ENCODE data around the gene STUB1. TPM values are rescaled to one million over a fixed set of nuclear protein-coding genes. Genes with fewer than 3 reads are reported as not detected.
A peak's percentile ranks its signal among the peaks of the same experiment; 100 is the strongest.

STUB1 gene
- total RNA-seq, 1 experiment from 2014 or later = 111 TPM

- ATAC-seq (peak; percentile 76), DNase-seq (ENCODE audit: low read depth, low spot score) (no peak)
- H3K79me2 ChIP-seq (ENCODE audit: insufficient read depth, low read length) = peaks cover 34% of the 10 kb centered on the region
- H3K4me2 ChIP-seq (ENCODE audit: low read length) = peak within 1 kb of the TSS; percentile 97
- H3K9me2 ChIP-seq (ENCODE audit: insufficient read depth) = no peaks in the 10 kb centered on the region
- ChIA-PET RAD21 (ENCODE audit: low non-redundant PET in 1 of 2, low total read pairs in 2 of 2, uncharacterized antibody in 2 of 2, unreplicated experiment in 2 of 2) (no interaction called here), POLR2A (no interaction called here), CTCF (interaction anchor here (0.6 kb wide), 1 partner anchor 10 kb away, joined by 3 read pairs; no protein-coding TSS in a partner anchor)
- H3K4me3 ChIP-seq (replicated peaks in 1 of 2; ENCODE audit: low read depth in 1 of 2, low read length in 2 of 2) = peak within 1 kb of the TSS; percentile 77 to 92
- no peak within 1 kb of the TSS for H2AFZ ChIP-seq (ENCODE audit: low read depth, low read length, poor library complexity, severe bottlenecking)
- H3K4me1 ChIP-seq (ENCODE audit: control insufficient read depth in 1 of 2, insufficient read depth in 2 of 2, low read length in 2 of 2) = peaks cover 0 to 29% of the 10 kb centered on the region in 2 experiments; a peak in 3 of 4 replicates
- BruUV-seq (replicated peaks) = no TSS peak
- intact Hi-C loops (cut with micrococcal nuclease) = no loop called here
- no peaks in the 10 kb centered on the region; a peak in 2 of 4 replicates for H3K36me3 ChIP-seq (ENCODE audit: control insufficient read depth in 1 of 2, insufficient read depth in 2 of 2, low read length in 2 of 2)
- peak within 1 kb of the TSS; percentile 87 for H3K27ac ChIP-seq (ENCODE audit: low read depth, low read length)
- H4K20me1 ChIP-seq (ENCODE audit: insufficient read depth) = no peaks in the 10 kb centered on the region
- H3K9ac ChIP-seq (ENCODE audit: low read length) = peak within 1 kb of the TSS; percentile 91
- no peaks in the 10 kb centered on the region for H3K27me3 ChIP-seq (ENCODE audit: insufficient read depth, low read length)
- TF ChIP-seq ZBTB33 (IDR thresholded peaks at IDR 0.05; ENCODE audit: extremely low read depth, insufficient replicate concordance, low read length) (no peak), FOSL1 (IDR thresholded peaks at IDR 0.05; ENCODE audit: low read depth) (no peak), SRF (IDR thresholded peaks at IDR 0.05; ENCODE audit: low read depth) (no peak), EGR1 (IDR thresholded peaks at IDR 0.05; ENCODE audit: low read depth) (no peak), POLR2A (IDR thresholded peaks at IDR 0.05; ENCODE audit: borderline replicate concordance, extremely low read depth, insufficient read depth, insufficient read length) (no peak), YY1 (IDR thresholded peaks at IDR 0.05; ENCODE audit: extremely low read depth, insufficient replicate concordance, low read depth, low read length) (no peak), MAX (IDR thresholded peaks at IDR 0.05) (no peak), SP1 (IDR thresholded peaks at IDR 0.05; ENCODE audit: low read depth) (no peak), CBX3 (IDR thresholded peaks at IDR 0.05; ENCODE audit: low read depth) (no peak), CTCF (IDR thresholded peaks at IDR 0.05 in 2 of 3, conservative IDR thresholded peaks at IDR 0.05 in 1 of 3; ENCODE audit: borderline replicate concordance in 1 of 3, insufficient read depth in 1 of 3, low read depth in 2 of 3, low read length in 2 of 3) (no peak), ZFX (IDR thresholded peaks at IDR 0.05) (peak; percentile 56; the same call in 1 of the 2 replicates), POLR2AphosphoS5 (IDR thresholded peaks at IDR 0.05; ENCODE audit: low read depth, low read length) (peak; percentile 48), EZH2 (IDR thresholded peaks at IDR 0.05) (no peak), ATF3 (IDR thresholded peaks at IDR 0.05) (no peak), RAD21 (IDR thresholded peaks at IDR 0.05; ENCODE audit: low read depth) (no peak)
- no peaks in the 10 kb centered on the region for H3K9me3 ChIP-seq (ENCODE audit: control insufficient read depth in 1 of 2, insufficient read depth in 1 of 2, low read depth in 1 of 2, low read length in 2 of 2)
These were observed 25.4 kb downstream of the STUB1 start, which contains the start of gene FBXL16 for GRCh38 chr16:705431-706188. FBXL16 (minus strand) TSS chr16:705801; CDS start chr16:697405, 8,396 bp downstream.
